ENCODE results near the gene SPTY2D1. TPM values are rescaled to one million over a fixed set of nuclear protein-coding genes. Genes with fewer than 3 reads are reported as not detected.

SPTY2D1 gene
- total RNA-seq, 1 experiment from 2014 or later = 16.1 TPM

GRCh38 chr11:18580113-18580766 lies 53.9 kb downstream of the SPTY2D1 start:
- no peaks in the 10 kb centered on the region for H3K4me1 ChIP-seq (ENCODE audit: insufficient read depth, low read length, poor library complexity, severe bottlenecking)
- DNase-seq (ENCODE audit: low spot score) = no peak

GRCh38 chr11:18578975-18579598 lies 55.1 kb downstream of the SPTY2D1 start:
- H3K27ac ChIP-seq (ENCODE audit: low read depth, low read length, poor library complexity, severe bottlenecking) = no peak overlapping the region
- ChIA-PET CTCF (no interaction called here), POLR2A (ENCODE audit: low non-redundant PET) (no interaction called here)
- no peak for TF ChIP-seq EZH2 (IDR thresholded peaks at IDR 0.05; ENCODE audit: borderline replicate concordance, low read depth, low read length, poor library complexity, severe bottlenecking)
- TF ChIP-seq, protein P1, sequence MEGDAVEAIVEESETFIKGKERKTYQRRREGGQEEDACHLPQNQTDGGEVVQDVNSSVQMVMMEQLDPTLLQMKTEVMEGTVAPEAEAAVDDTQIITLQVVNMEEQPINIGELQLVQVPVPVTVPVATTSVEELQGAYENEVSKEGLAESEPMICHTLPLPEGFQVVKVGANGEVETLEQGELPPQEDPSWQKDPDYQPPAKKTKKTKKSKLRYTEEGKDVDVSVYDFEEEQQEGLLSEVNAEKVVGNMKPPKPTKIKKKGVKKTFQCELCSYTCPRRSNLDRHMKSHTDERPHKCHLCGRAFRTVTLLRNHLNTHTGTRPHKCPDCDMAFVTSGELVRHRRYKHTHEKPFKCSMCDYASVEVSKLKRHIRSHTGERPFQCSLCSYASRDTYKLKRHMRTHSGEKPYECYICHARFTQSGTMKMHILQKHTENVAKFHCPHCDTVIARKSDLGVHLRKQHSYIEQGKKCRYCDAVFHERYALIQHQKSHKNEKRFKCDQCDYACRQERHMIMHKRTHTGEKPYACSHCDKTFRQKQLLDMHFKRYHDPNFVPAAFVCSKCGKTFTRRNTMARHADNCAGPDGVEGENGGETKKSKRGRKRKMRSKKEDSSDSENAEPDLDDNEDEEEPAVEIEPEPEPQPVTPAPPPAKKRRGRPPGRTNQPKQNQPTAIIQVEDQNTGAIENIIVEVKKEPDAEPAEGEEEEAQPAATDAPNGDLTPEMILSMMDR (conservative IDR thresholded peaks at IDR 0.05; ENCODE audit: low read depth, low read length) = no peak
- no peak overlapping the region for H3K4me3 ChIP-seq (ENCODE audit: low read depth, low read length, poor library complexity, severe bottlenecking)
- no peaks in the 10 kb centered on the region for H3K4me1 ChIP-seq (ENCODE audit: insufficient read depth, low read length, poor library complexity, severe bottlenecking)
- DNase-seq (ENCODE audit: low spot score) = no peak
- intact Hi-C loops (cut with micrococcal nuclease; ENCODE audit: unreplicated experiment) = no loop called here
- no peaks in the 10 kb centered on the region for H3K27me3 ChIP-seq (replicated peaks; ENCODE audit: insufficient read depth, low read depth, low read length, poor library complexity)
- H3K36me3 ChIP-seq (ENCODE audit: insufficient read depth, low read length, poor library complexity, severe bottlenecking) = peaks cover 3% of the 10 kb centered on the region
- BruUV-seq (replicated peaks) = no TSS peak
- no peaks in the 10 kb centered on the region for H3K9me3 ChIP-seq (ENCODE audit: low read depth, low read length, poor library complexity, severe bottlenecking)

More at GRCh38 chr11:18580113-18580766, 53.9 kb downstream of the SPTY2D1 start:
- Histone ChIP-seq H3K4me3 (ENCODE audit: low read depth, low read length, poor library complexity, severe bottlenecking) (no peak overlapping the region), H3K27me3 (replicated peaks; ENCODE audit: insufficient read depth, low read depth, low read length, poor library complexity) (no peaks in the 10 kb centered on the region), H3K9me3 (ENCODE audit: low read depth, low read length, poor library complexity, severe bottlenecking) (no peaks in the 10 kb centered on the region), H3K36me3 (ENCODE audit: insufficient read depth, low read length, poor library complexity, severe bottlenecking) (peaks cover 3% of the 10 kb centered on the region), H3K27ac (ENCODE audit: low read depth, low read length, poor library complexity, severe bottlenecking) (no peak overlapping the region)
- POLR2A ChIA-PET (ENCODE audit: low non-redundant PET) = no interaction called here
- CTCF ChIA-PET = no interaction called here
- intact Hi-C loops (cut with micrococcal nuclease; ENCODE audit: unreplicated experiment) = no loop called here
- BruUV-seq (replicated peaks) = no TSS peak
- TF ChIP-seq, protein P1 (conservative IDR thresholded peaks at IDR 0.05; ENCODE audit: low read depth, low read length) = no peak
- no peak for TF ChIP-seq EZH2 (IDR thresholded peaks at IDR 0.05; ENCODE audit: borderline replicate concordance, low read depth, low read length, poor library complexity, severe bottlenecking)

- H3K4me3 ChIP-seq (ENCODE audit: low read depth, low read length, poor library complexity, severe bottlenecking) = no peak overlapping the region
- POLR2A ChIA-PET (ENCODE audit: low non-redundant PET) = no interaction called here
- no TSS peak for BruUV-seq (replicated peaks)
- CTCF ChIA-PET = no interaction called here
- no peak overlapping the region for H3K27ac ChIP-seq (ENCODE audit: low read depth, low read length, poor library complexity, severe bottlenecking)
- intact Hi-C loops (cut with micrococcal nuclease; ENCODE audit: unreplicated experiment) = no loop called here
- H3K27me3 ChIP-seq (replicated peaks; ENCODE audit: insufficient read depth, low read depth, low read length, poor library complexity) = no peaks in the 10 kb centered on the region
- no peak for DNase-seq (ENCODE audit: low spot score)
- TF ChIP-seq EZH2 (IDR thresholded peaks at IDR 0.05; ENCODE audit: borderline replicate concordance, low read depth, low read length, poor library complexity, severe bottlenecking) = no peak
- TF ChIP-seq, protein P1 (conservative IDR thresholded peaks at IDR 0.05; ENCODE audit: low read depth, low read length) = no peak
- H3K9me3 ChIP-seq (ENCODE audit: low read depth, low read length, poor library complexity, severe bottlenecking) = no peaks in the 10 kb centered on the region
- no peaks in the 10 kb centered on the region for H3K4me1 ChIP-seq (ENCODE audit: insufficient read depth, low read length, poor library complexity, severe bottlenecking)
- H3K36me3 ChIP-seq (ENCODE audit: insufficient read depth, low read length, poor library complexity, severe bottlenecking) = peaks cover 3% of the 10 kb centered on the region
These were observed 58.8 kb downstream of the SPTY2D1 start for GRCh38 chr11:18575361-18575760.
